Uterus (tissue), 4 donors: Measurements from ENCODE around the gene ABHD8. TPM values are rescaled to one million over a fixed set of nuclear protein-coding genes. Genes with fewer than 3 reads are reported as not detected.

ENCODE experiments used
- DNase-seq, 2 donors: peaks; one replicate each; pipeline ENCODE4 v3.0.0-alpha.2; 2019 to 2020
- H3K27ac ChIP-seq, 2 donors: fragments of 200-600 bp; sonication (generic); 1 replicate in 1 of 2; 2 replicates in 1 of 2; pipeline ENCODE4 v1.5.1; 2016 to 2018
- H3K27me3 ChIP-seq, 2 donors: fragments of 200-600 bp; sonication (generic); one replicate each; pipeline ENCODE4 v1.5.1; 2018 to 2019; ENCODE audit warnings: control low read depth in 1 of 2
- H3K36me3 ChIP-seq, 2 donors: fragments of 200-600 bp; sonication (generic); one replicate each; pipeline ENCODE4 v1.5.1; 2019; ENCODE audit warnings: control low read depth in 1 of 2
- H3K4me1 ChIP-seq, 2 donors: fragments of 200-600 bp; sonication (generic); one replicate each; pipeline ENCODE4 v1.5.1; 2018 to 2019; ENCODE audit warnings: control low read depth in 1 of 2
- H3K4me3 ChIP-seq, 2 donors: fragments of 200-600 bp; sonication (generic); 1 replicate in 1 of 2; 2 replicates in 1 of 2; pipeline ENCODE4 v1.5.1; 2018 to 2019; ENCODE audit warnings: mild to moderate bottlenecking in 1 of 2
- H3K9me3 ChIP-seq, 2 donors: fragments of 200-600 bp; sonication (generic); one replicate each; pipeline ENCODE4 v1.5.1; 2019; ENCODE audit warnings: control low read depth in 1 of 2
- POLR2A ChIP-seq, 2 donors: fragments of 450-650 bp; IDR thresholded peaks; one replicate each; pipeline ENCODE4 v1.6.1; 2016; ENCODE audit warnings: antibody characterized with exemption in 2 of 2, mild to moderate bottlenecking in 1 of 2, moderate library complexity in 1 of 2
- intact Hi-C: fragments of 100-400 bp; cut with DNase I; formaldehyde crosslinking; loops from one replicate; pipeline ENCODE4 v1.15.1; 2023; ENCODE audit warnings: low total_unique reads
- total RNA-seq, 4 donors: library from RNA; depleted of rRNA in 3 of 4; stranded (reverse); fragments of >200 nt in 3 of 4; gene quantifications; one replicate each; pipeline versions ENCODE4 v1.1.0 to v1.2.4, GENCODE V29; 2014 to 2023
- TF ChIP-seq, protein P1 (sequence below), 4 experiments: fragments of 200-600 bp in 2 of 4; fragments of 450-650 bp in 2 of 4; sonication (generic) in 2 of 4; IDR thresholded peaks; one replicate each; pipeline ENCODE4 v1.5.1; 2016 to 2019; ENCODE audit warnings: antibody characterized with exemption in 4 of 4, mild to moderate bottlenecking in 2 of 4, moderate library complexity in 1 of 4
- donor health status: DM: yes; HTN: yes; CAD: no.

The ABHD8 gene
- total RNA-seq, 4 donors from 2014 or later = 9.0 to 115 (median 19.2) TPM

DNA sequence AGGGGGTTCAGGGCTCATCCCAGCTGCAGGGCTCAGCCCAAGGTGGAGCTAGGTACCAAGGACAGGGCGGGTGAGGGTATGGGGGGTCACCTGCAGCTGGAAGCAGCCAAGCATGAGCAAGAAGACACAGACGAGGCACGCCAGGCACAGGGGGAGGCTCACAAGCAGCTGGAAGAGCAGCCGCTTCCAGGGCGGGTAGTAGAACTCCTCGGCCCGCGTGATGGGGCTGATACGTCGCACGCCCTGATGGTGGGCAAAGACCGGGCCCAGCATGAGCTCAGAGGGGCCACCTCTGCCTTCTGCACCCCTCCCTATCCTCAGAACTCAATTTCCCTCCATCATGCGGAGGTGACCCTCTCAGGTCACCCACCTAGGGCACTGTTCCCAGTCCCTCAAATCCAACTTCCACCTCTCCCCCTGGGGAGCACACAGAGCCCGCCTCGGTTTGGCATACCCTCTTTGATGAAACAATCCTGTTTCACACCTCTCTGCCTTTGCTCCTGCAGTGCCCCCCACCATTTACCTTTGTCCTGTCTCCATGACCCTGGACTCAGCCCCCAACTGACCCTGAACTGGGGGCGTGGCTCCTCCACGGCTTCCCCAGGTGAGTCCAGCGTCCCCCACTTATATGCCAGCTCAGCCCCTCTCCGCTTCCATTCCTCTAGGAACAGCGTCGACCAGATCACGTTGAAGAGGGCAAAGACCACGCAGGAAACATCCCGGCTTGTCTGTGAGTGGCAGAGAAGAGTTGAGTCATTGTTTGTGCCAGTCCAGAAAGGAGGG lies 27.2 kb upstream of the ABHD8 start:
- DNase-seq = no peak
- Histone ChIP-seq H3K27ac (no peak overlapping the region), H3K4me3 (no peak overlapping the region), H3K36me3 (no peaks in the 10 kb centered on the region), H3K4me1 (peaks cover 0 to 16% of the 10 kb centered on the region in 2 donors), H3K27me3 (peaks cover 0 to 12% of the 10 kb centered on the region in 2 donors), H3K9me3 (no peaks in the 10 kb centered on the region)
- intact Hi-C loops = no loop called here
- TF ChIP-seq, protein P1, sequence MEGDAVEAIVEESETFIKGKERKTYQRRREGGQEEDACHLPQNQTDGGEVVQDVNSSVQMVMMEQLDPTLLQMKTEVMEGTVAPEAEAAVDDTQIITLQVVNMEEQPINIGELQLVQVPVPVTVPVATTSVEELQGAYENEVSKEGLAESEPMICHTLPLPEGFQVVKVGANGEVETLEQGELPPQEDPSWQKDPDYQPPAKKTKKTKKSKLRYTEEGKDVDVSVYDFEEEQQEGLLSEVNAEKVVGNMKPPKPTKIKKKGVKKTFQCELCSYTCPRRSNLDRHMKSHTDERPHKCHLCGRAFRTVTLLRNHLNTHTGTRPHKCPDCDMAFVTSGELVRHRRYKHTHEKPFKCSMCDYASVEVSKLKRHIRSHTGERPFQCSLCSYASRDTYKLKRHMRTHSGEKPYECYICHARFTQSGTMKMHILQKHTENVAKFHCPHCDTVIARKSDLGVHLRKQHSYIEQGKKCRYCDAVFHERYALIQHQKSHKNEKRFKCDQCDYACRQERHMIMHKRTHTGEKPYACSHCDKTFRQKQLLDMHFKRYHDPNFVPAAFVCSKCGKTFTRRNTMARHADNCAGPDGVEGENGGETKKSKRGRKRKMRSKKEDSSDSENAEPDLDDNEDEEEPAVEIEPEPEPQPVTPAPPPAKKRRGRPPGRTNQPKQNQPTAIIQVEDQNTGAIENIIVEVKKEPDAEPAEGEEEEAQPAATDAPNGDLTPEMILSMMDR (IDR thresholded peaks at IDR 0.05) = no peak
- no peak for TF ChIP-seq POLR2A (IDR thresholded peaks at IDR 0.05)

GRCh38 chr19:17329366-17330261 lies 26.4 kb upstream of the ABHD8 start:
- no peaks in the 10 kb centered on the region for H3K36me3 ChIP-seq
- intact Hi-C loops = no loop called here
- peaks cover 0 to 12% of the 10 kb centered on the region in 2 donors for H3K27me3 ChIP-seq

DNA sequence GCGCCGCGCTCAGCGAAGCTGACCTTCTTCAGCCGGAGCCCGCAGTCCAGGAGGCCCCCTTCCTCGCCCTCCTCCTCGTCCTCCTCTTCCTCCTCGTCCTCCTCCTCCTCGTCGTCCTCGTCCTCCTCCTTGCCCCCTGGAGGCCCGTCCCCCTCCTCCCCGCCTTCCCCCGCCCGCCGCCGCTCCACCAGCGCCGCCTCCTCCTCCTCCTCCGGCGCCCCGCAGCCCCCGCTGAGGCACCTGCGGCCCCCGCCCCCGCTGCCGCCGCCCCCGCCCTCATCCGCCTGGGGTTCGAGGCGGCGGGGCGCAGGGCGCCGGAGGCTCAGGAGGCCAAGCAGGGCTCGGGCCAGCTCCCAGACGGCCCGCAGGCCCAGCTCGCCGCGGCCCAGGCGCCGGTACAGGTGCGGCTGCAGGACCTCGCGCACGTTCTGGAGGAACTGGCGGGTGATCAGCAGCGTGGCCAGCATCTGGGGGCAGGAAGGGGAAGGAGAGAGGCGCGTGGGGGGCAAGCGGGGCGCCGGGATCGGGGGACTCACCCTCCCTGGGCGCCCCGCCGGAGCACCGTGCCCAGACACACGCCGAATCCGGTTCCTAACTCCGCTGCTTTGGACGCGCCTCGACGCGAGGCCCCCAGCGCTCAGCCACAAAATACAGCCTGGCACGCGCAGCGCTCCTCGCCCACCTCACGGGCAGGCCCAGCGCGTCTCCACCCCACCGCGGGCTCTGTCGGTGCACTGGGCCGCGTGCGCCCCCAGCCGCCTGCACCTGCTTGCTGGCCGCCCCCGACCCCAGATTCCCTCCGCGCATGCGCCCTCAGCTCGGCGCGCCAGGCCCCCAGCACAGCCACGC lies 25.5 kb upstream of the ABHD8 start:
- Histone ChIP-seq H3K36me3 (no peaks in the 10 kb centered on the region), H3K9me3 (no peaks in the 10 kb centered on the region), H3K27me3 (peaks cover 0 to 12% of the 10 kb centered on the region in 2 donors), H3K4me1 (peaks cover 0 to 13% of the 10 kb centered on the region in 2 donors), H3K27ac (no peak overlapping the region), H3K4me3 (peak overlapping the region; percentile 24 to 25)
- DNase-seq = no peak
- intact Hi-C loops = no loop called here
- TF ChIP-seq, protein P1 (IDR thresholded peaks at IDR 0.05) = no peak
- TF ChIP-seq POLR2A (IDR thresholded peaks at IDR 0.05) = no peak

More at GRCh38 chr19:17329366-17330261, 26.4 kb upstream of the ABHD8 start:
- Histone ChIP-seq H3K9me3 (no peaks in the 10 kb centered on the region), H3K27ac (no peak overlapping the region), H3K4me3 (no peak overlapping the region), H3K4me1 (peaks cover 0 to 16% of the 10 kb centered on the region in 2 donors)
- DNase-seq = no peak
- no peak for TF ChIP-seq POLR2A (IDR thresholded peaks at IDR 0.05)
- TF ChIP-seq, protein P1 (IDR thresholded peaks at IDR 0.05) = no peak

- intact Hi-C loops = no loop called here
- peaks cover 0 to 12% of the 10 kb centered on the region in 2 donors for H3K27me3 ChIP-seq
- H3K36me3 ChIP-seq = no peaks in the 10 kb centered on the region
- H3K27ac ChIP-seq = no peak overlapping the region
- peak overlapping the region; percentile 24 to 25 for H3K4me3 ChIP-seq
- peak; percentile 61 to 75 for DNase-seq
- peaks cover 0 to 20% of the 10 kb centered on the region in 2 donors for H3K4me1 ChIP-seq
- TF ChIP-seq, protein P1 (IDR thresholded peaks at IDR 0.05) = peak in 3 of 4 experiments; percentile 33 to 49 (median 40)
- TF ChIP-seq POLR2A (IDR thresholded peaks at IDR 0.05) = no peak
- H3K9me3 ChIP-seq = no peaks in the 10 kb centered on the region
Observed at GRCh38 chr19:17327654-17328516, 24.7 kb upstream of the ABHD8 start.
